Daoy (cell line): ENCODE measurements around the gene CADM1. TPM values are rescaled to one million over a fixed set of nuclear protein-coding genes. Genes with fewer than 3 reads are reported as not detected.

Experiments
- DNase-seq: peaks from one replicate; pipeline ENCODE4 v3.0.0-alpha.2; 2015; ENCODE audit warnings: low read depth
- total RNA-seq: library from RNA; depleted of rRNA; stranded (reverse); fragments of >200 nt; shearing (Covaris generic); gene quantifications from 2 replicates; pipeline ENCODE4 v1.2.3, GENCODE V29; 2014

The CADM1 gene
- total RNA-seq, 1 experiment from 2014 or later = 91.4 TPM

DNA sequence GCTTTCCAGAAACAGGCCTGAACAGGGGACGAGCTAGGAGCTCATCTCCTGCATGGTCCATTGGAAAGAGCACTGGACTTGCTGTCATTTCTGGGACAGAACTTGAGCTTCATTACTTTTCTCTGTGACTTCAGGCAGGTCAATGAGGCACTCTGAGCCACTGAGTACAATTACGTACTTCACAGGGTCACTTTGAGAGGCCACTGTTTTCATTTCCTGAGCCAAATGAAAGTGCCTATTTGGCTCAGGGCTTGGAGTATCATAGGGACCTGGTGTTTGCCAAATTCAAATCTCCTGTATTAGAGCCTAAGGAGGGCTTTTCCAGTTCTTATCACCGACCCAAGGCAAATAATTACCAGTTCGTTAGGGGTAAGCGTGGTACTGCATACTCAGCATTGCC is 319.3 kb downstream of the CADM1 start:
- DNase-seq = no peak

DNA sequence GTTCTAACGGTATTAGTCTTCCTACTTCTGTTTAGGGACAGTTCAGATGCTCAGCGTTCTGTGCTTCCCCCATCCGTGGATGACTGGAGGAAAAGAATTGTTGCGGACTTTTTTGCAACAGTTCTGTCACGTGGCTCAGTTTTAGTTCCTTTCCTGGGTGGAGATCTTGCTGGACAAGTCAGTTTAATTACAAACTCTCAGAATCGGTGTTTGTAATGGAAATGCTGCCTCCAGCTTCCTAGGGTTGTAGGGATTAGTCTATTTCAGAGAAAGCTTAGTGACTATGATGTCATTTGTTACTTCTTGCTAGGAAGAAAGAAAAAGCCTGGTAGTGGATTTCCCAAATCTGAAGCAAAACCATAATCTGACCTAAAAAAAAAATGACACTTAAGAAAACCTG is 320.4 kb downstream of the CADM1 start:
- DNase-seq = no peak

DNA sequence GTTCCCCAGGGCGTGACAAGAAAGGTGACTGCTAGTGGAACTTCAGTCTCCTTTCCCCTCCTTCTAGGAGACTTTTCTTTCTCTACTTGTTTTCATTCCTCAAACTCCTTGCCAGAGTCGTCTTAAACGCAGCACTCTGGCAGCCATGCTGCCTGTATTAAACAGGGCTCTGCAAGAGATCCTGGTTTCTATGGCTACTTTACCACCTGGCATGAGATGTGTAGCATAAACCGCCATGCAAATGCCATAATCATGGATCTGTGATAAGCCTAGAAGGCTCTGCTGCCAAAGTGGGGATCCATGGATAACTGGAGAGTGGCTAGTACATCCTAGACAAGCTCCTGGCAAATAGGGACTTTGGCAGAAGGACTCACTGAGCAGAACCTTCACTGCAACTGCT is 321.1 kb downstream of the CADM1 start:
- no peak for DNase-seq

DNA sequence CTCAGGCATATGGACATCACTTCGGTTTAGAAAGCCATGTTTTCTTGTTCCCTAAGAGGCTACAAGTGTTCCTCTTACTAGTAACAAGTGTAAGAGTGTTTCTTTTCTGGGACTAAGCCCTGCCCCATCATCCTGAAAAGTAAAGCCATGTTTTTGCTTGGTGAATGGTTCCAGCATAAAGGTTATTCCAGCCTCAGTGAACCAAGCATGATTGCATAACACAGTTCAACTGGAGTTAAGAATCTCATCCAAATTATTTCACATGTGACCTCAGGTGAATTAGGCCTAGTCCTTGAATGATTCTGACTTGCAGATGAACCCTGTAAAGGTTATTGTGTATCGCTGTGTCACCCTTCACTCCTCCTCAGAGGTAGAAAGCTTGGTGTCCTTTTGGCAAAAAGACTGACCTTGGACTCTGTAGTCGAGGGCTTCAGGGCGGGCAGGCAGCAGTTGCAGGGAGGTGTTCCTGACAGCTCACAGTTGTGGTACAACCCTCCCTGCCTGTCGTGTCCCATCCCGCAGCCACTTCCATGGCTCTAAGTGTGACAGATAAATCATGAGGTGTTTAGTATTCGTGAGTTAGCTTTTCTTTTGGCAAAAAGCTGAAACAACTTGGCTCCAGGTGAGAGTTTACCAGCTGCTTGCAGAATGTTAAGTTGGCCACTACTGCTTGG is 321.8 kb downstream of the CADM1 start:
- no peak for DNase-seq

DNA sequence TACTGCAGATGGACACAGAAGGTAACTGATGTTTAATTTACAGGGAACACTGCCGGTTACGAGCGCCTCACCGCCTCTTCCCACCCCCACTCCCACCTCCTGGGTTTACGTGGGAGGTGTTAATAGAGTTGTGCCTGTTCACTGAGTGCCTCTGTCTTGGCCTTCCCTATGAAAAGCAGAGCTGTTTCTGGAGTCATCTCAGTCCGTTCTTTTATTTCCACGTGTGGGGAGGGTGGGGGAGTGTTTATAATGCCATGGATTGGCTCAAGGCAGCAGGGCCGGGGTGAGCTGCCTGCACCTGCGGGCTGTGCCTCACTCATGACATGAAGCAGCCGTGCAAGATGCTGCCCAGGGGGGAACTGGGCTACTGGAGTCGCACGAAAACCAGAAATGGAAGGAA is 322.7 kb downstream of the CADM1 start:
- no peak for DNase-seq

DNA sequence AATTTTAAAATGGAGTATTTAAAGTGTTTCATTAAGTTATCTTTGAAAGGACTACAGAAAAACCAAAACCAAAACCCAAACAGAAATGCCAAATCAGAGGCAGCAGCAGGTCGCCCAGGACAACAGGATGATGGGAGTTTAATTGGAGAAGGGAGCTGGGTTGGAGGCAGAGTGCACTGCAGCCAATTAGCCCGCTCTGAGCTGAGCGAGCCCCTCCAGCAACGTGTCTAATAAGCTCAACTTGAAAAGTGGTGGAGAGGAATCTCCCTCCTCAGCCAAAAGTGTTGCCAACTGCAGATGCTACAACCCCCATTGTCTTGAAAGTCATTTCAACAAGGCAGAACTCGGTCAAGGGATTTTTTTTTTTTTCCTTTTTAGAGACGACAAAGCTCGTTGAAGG is 323.9 kb downstream of the CADM1 start:
- no peak for DNase-seq

DNA sequence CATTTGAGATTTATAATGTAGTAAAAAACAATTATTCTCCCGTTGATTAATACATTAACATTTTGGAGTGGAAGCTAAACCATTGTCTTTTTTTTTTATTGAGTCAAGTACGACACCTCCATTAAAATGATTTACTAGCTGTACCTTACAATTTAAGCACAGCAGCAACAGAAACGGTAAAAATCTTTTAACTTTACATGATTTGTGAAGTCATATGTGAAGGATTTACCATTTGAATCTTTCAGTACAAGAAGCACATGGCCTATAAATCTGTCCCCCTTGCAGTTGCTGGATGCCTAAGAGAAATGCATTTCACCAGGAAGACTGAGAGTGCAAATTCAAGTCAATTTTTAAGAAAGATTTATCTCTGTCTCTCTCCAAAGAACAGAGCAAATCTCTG is 324.6 kb downstream of the CADM1 start:
- DNase-seq = no peak

DNA sequence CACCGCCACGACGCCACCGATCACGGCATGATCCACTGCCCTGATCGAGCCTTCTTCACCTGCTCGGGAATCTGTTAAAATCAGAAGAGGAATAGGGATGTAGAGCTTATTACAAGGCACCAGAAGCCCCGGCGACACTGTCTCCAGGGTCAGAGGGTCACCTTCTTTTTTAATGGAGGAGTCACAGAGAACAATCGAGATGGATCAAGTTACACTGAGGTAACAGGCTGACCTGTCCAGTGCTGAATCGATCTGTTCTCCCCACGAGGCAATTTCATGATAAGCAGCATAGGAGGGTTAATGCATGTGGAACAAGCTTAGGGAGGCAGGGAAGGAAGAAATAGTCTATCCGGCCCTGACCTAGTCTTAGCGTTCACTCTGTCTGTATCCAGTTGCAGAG is 325.5 kb downstream of the CADM1 start:
- no peak for DNase-seq

DNA sequence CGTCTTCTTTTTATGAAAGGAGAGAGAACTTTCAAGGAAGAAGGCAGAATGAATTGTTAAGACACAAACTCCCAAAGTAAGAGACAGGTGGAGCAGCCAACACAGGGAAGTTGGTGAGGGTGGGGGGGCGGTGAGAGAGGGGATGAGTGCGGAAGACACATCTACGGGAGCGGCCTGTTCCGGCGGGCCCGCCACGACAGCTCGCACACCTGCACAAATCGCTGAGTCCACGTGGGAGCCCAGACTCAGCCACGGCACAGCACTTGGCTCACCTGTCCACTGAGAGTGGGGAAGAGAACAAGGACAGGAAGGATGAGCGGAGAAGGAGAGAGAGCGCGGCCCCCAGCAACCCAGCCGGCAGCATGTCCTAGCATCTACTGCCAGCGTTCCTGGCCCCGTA is 331.1 kb downstream of the CADM1 start:
- no peak for DNase-seq

DNA sequence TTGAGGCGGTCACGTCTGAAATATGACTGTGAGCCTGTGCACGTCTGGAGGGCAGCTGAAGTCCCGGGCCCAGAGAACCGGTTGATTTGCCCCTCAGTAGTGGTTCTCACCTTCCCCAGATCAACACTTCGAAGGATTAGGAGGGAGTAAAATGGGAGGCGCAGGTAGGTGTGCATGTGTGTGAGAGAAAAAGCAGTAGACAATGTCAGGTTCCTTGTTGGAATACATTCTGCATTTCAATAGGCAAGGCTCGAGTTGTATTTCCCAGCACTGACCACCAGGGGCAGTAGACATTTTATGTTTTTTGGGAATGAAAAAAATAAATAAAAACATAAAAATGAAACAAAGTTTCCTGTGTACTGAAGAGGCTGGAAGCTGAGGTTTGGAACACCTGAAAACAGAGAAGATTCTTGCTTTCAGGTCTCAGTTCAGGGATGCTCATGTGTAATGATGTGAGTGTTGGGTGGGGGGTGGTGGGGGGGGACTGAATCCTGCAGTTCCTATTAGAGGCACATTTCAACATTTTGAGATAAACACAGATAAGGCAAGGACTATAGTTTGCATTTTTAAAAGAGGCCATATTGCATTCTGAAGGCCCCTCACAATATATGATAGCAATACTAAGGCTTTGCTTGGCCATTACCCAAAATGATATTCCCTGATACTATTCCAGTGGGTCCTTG is 333.9 kb downstream of the CADM1 start:
- peak; percentile 18 for DNase-seq

DNA sequence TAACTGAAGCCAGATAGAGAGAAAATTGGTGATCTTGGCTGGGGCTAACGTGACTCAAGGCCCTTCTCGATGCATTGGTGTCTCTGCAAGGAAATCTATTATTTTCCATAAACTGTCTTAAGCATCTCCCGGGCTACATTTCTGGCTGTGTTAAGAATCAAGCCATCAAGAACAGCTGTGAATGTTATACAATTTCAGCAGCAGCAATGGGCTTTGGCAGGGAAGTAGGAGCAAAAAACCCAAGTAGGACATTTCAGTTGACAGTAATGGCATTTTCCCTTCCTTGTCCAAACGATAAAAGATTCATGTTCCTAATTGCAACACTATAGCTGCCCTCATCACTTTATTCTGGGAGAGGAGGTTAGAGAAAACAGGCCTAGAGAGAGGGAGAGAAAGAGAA is 335.0 kb downstream of the CADM1 start:
- no peak for DNase-seq

DNA sequence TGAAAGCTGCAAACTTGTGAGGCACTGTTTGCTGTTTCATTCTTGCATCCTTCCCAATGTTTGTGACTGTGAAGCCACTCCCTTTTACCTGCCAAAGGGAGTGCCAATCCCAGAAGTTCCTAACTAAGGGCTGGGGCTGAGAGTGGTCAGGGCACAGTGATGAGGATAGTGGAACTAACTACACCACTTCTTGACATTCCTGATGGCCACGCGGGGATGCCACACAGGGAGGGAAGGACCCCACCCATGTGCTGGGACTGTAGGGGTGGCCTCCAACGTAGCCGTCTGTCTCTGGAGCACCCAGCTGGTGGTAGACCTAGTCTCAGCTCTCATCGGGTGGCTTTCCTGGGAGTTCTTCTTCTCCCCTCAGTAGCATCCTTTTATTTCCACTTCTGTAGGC is 335.5 kb downstream of the CADM1 start:
- DNase-seq = no peak

DNA sequence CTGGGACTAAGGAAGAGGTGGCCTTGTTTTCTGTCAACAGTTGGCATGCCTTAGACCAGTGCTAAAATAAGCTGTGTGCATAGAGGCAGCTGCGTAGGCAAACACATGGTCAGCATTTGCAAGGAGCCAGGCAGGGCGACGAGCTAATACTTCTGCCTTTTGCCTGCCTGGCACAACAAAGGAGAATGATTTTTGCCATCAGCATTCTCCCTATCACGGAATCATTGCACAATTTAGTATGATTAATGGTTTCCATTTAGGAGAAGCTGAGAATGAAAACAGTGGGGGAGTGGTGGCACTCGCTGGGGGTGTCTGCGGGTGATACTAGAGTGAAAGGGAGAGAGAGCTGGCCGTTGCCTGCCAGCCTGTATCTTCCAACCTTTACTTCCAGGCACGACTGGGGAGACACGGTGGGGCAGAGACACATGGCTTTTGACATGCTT is 336.0 kb downstream of the CADM1 start:
- no peak for DNase-seq

DNA sequence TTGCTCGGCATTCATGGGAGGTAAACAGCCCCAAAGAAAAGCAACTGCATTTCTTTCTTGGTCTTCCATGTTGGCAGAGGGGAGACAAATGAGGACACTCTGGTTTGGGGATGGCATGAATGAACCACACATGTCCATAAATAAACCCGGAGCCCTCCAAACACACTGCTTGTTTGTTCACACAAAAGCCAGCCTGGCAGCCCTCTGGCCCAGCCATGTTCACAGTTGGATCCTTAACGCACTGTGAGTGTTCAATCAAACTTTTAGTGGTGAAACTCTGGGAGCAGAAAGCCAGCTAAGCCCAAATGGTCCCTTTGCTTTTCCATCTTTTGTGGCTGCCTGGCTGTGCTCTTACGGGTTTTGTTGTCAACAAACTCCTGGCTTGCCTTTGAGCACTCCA is 336.8 kb downstream of the CADM1 start:
- DNase-seq = no peak

DNA sequence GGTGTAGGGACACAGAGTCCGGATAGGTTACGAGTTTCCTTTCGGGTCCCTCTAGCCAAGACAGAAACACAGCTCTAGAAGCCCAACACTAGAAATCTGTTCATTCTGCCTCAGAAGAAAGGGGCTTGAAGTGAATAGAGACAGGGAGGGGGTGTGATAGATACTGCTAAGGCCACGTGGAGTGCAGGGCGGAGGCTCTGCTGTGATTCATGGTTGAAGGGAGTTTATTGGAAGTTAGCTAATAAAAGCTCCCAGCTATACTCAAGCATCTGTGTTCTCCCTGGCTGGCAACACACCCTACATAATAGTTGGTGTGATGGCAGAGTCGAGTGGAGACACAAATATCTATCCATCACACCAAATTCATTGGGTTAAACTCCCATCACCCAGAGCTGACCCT is 337.4 kb downstream of the CADM1 start:
- no peak for DNase-seq

DNA sequence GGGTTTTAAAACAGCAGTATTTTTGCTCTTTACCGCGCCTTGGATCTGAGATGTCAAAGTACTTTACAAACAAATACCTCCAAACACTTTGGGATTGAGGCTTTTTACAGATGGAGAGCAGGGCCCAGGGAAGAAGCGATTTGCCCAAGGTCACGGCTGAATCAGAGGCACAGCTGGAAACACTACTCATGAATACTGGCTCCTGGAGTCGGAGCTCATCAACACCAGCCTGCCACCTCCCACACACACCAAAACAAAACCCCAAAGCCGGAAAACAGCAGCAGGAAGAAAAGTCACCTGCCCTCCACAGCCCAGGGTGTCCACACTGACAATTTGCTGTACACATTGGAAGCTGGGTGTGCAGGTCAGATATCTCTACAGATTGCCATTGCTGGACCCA is 339.4 kb downstream of the CADM1 start:
- peak; percentile 31 for DNase-seq

DNA sequence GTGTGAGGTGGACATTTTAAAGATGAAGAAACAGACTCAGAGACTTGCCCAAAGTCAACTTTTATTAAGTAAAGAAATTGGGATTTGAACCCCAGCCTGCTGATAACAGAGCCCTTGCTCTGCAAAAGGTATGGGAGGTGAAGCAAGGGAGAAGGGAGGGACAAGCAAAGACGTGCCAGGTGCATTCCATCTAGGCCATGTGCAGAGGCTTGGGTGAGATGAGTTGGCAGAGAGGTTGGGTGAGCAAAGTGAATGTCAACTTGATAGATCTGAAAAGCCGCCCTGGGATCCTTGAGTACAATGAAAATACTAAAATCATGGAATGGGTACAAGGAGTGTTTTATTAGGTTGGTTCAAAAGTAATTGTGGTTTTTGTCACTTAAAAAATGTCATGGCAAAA is 341.3 kb downstream of the CADM1 start:
- DNase-seq = no peak

DNA sequence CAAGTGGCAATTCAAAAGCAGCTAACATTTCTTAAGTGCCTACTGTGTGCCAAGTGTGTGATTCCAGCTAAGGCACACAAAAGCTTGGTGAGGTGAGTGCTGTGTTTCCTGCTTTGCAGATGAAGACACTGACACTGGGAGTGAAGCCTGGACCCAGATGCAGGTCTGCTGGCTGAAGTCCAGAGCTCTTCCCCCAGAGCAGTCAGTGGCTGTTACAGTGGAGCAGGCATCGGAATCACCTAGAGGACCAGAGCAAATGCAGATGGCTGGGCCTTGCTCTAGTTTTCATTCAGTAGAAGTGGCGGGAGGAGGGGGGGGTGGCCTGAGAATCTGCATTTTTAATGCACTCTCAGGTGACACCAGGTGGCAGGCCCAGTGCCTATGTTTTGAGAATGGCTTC is 342.3 kb downstream of the CADM1 start:
- DNase-seq = no peak

DNA sequence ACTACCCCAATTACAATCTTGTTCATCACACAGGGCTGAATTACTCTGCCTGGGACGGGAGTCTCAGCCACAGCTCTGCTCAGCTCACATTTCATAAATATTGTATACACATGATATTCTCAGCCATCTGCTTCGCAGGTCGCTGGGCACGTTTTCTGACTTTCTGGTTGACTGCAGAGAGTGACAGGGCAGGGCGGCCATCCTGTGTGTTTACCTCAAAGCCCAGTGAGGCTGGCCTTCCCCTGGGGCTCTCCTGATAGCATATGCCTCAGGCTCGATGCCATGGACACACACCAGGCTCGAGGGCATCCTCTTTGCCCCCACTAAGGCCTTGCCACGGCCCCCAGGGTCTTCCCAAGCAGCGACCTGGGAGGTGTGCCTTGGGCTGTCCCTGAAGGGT is 345.0 kb downstream of the CADM1 start:
- no peak for DNase-seq

DNA sequence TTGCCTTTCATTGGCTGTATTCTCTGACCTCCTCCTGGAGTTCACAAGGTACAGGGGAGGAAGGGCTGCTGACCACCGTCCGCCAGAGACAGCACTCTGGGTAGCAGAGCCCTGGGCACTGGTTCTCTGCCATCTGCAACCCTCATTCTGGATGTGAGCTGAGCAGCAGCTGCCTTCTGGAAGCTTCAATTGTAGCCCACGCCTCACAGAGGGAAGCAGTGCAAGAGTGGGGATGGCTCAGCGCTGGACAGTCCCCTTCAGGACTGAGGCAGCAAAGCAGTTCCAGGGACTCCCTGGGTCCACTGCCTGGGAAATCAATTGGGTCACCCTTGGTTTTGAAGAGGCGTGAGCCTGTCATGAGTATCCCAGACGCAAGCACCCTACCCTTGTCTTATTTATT is 346.2 kb downstream of the CADM1 start:
- no peak for DNase-seq

DNA sequence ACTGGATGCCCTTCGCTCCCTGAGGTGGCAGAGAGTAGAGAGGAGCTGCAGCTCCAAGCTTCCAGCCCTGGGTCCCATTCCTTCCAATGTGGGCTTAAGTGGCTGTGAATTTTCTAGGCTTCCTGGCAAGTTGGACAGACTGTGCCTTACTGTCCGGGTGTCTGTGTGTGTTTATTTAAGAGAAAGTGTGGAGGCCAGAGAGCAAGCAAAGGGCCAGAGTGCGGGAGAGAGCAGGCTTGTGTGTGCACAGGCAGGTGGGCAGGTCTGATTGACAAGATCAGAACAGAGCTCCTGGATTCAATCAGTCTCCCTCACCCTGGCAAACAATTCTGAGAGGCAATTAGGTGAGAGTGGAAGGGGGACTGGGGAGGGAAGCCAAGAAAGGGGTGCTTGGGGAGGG is 347.0 kb downstream of the CADM1 start:
- DNase-seq = no peak

DNA sequence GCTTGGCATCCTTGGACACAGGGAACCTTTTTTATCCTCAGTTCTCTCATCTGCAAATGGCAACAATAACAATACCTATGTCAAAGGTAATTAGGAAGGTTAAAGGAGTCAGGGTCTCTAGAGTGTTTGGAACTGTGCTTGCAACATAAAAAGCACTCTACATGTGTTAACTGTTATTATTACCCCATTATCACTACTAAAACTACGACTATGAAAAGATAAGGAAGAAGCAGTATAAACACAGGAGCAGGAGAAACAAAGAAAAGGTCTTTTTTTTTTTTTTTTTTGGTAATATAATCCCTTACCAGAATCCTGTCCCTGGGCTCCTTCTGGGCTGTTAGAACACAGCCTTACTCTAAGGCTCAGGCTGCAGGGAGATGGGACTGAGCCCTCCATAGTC is 348.2 kb downstream of the CADM1 start:
- DNase-seq = no peak

DNA sequence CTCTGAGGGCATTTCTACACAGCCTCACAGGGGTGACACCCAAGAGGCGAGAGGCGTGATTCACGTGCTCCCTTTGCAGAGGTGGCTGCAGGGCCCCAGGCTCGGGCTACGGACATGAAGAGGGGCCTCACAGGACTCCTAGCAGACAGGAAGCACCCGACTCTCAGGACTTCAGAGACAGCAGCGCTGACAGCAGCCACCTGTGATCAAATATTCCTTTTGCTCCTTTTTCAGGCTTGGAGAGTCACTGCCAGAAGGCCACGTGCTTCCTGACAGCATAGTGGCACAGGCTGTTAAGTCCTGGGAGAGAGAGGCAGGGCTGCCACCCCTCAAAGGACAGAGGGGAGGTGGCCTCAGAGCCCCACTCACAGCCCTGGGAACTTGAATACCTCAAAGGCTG is 348.9 kb downstream of the CADM1 start:
- no peak for DNase-seq

DNA sequence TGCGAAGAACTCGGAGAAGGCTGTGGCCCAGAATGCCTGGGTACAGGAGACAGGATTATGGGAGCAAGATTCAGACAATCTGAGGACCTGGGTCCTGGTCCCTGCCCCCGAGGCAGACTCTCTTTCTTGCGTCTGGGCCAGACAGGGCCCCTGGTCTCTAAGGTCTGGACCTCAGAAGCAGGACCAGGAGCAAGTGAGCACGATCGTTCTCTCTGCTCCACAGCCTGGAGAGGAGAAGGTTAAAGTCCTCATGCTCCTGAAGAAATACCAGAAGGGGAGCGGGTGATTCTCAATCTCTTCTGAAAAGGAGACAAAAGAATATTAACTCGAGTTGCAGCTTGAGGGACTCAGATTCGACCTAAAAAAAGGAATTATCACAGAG is 349.9 kb downstream of the CADM1 start:
- no peak for DNase-seq
